GM21515 (cell line): ENCODE results near the gene RHOBTB1.
"Not testable (repeated sequence)": the region's sequence is repeated elsewhere in the genome, so short reads cannot be mapped to it uniquely, and the experiment has no call there.

Experiments
- ATAC-seq: cut with Tn5 transposase; IDR thresholded peaks from one replicate; pipeline ENCODE4 v1.9.1; 2021; ENCODE audit not compliant: unreplicated experiment

The RHOBTB1 gene

GRCh38 chr10:60871215-60871614 lies 72.8 kb downstream of the RHOBTB1 start:
- ATAC-seq: no peak

- ATAC-seq: no peak
Measured at GRCh38 chr10:60870803-60871202, 73.2 kb downstream of the RHOBTB1 start.

- no peak for ATAC-seq
Measured at GRCh38 chr10:60870416-60870728, 73.6 kb downstream of the RHOBTB1 start.

DNA sequence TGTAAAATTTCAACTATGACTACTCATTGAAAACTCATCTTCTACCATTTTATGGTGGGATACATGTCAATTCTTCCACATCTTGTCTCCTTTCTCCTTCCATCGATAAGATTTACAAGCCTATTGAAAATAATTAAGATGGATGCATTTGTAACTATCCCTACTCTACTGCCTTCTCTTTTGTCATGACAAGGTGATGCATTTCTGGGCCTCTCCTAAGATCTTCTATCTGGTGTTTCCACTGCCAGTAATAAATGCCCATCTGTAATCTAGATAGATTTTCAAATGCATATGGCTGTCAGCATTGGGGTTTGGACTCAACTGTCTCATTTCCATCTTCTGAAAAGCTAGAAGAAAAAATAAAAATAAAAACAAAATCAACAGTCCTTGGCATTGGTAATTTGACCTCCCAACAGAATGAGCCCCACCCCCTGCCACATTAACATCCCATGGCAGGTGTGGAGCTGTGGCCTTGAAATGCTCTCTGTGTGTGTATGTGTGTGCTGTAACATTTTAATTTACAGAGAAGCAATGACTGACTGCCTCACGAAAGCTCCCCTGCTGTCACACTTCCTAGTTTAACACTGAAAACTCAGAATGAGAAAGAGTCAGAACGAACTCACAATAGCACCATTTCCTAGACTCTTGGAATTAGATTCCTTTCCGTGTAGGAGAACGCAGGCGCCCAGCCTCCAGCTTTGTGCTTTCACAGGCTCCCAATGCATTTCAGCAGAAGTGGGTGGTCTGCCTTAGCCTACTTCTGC lies 74.2 kb downstream of the RHOBTB1 start:
- ATAC-seq: no peak

DNA sequence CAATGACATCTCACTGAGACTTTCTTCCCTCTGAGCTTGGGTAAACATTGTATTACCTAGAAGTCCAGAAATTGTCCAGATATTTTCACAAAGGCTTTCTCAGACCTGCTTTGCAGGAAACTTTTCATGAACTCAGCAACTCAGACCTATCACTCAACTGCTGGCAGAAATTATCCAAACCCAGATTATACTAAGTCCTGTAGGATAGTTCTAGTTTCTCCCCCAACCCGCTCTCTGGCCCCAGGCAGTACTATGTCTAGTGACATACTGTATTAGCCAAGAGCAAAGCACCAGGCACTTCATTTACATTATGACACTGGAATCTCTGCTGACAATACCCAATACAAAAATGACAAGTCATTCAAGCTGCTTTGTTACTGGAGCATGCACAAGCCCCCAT lies 75.0 kb downstream of the RHOBTB1 start:
- no peak for ATAC-seq

- no peak for ATAC-seq
Measured at GRCh38 chr10:60865198-60865783, 78.7 kb downstream of the RHOBTB1 start.

- no peak for ATAC-seq
Measured at GRCh38 chr10:60863796-60864195, 80.2 kb downstream of the RHOBTB1 start.

DNA sequence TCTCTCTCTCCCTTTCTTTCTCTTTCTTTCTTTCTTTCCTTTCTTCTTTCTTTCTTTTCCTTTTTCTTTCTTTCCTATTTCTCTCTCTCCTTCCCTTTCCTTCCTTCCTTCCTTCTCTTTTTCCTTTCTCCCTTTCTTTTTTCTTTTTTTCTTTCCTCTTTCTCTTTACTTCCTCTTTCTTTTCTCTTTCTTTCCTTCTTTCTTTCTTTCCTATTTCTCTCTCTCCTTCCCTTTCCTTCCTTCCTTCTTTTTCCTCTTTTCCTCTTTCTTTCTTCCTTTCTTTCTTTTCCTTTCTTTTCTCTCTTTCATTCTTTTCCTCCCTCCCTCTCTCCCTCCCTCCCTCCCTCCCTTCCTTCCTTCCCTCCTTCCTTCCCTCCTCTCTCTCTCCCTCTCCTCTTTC lies 81.5 kb downstream of the RHOBTB1 start:
- ATAC-seq: no peak

- no peak for ATAC-seq
Measured at GRCh38 chr10:60856405-60856804, 87.6 kb downstream of the RHOBTB1 start.

- no peak for ATAC-seq
Measured at GRCh38 chr10:60853637-60854036, 90.3 kb downstream of the RHOBTB1 start.

GRCh38 chr10:60853107-60853506 lies 90.9 kb downstream of the RHOBTB1 start:
- ATAC-seq: no peak

DNA sequence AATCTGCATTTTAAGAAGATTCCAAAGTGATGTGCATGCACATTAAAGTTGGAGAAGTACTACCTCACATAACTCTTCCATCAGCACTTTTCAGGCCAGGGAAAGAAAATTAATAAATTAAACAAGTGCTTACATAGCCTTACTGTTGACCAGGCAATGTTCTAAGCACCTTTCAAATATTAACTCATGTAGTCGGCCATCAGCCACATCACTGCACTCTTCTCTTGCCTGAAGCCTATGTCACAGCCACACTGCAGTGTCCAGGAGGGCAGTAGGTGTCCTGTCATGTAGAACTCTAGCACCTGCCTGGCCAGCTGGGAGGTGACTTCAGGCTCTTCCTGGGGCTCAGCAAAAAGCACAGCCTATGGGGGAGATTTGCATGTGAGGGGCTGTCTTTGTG lies 94.2 kb downstream of the RHOBTB1 start:
- ATAC-seq: no peak

GRCh38 chr10:60849217-60849616 lies 94.8 kb downstream of the RHOBTB1 start:
- ATAC-seq: no peak

DNA sequence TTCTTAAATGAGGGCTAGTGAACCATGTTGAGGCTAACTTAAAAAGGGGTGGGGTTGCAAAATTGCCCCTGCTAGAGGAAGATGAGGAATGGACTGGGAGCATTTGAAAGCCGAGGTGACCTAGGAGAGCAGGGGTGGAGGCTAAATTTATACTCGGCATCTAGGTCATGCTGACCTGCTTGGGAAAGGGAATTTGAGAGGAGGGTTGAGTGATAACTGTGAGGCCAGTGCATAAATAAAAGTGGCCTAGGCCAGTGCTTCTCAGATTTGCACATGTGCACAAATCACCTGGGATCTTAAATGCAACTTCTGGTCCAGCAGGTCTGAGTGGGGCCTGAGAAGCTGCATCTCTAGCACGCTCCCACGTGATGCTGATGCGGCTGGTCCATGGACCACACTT lies 95.3 kb downstream of the RHOBTB1 start:
- no peak for ATAC-seq

GRCh38 chr10:60848126-60848525 lies 95.9 kb downstream of the RHOBTB1 start:
- no peak for ATAC-seq

DNA sequence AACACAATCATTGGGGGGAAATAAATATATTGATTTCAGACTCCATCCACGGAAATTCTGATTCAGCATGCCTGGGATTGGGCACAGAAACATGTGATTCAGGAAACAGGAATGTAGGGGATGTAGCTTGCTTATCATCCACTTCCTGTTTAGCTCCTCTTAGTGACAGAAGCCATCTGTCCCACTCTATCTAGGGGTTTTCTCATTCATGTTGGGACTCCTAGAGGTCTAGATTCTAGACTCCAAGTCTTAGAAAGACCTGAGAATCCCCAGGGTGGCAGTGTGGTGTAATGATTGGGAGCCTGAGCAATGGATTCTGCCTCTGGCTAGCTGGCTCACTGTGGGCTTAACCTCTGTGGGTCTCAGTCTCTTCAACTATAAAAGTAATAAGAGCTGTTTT lies 97.8 kb downstream of the RHOBTB1 start:
- ATAC-seq: no peak

DNA sequence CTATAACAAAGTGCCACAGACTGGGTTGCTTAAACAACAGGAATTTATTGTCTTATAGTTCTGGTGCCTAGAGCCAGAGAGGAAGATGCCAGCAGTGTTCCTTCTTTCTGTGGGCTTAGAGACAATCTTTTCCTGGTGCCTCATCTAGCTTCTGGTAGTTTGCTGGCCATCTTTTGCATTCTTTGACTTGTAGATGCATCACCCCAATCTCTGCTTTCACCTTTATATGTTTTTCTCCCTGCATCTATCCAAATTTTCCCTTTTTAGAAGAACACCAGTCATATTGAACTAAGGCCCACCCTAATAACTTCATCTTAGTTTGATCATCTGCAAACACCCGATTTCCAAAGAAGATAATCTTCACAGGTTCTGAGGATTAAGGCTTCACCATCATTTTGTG lies 98.9 kb downstream of the RHOBTB1 start:
- no peak for ATAC-seq

DNA sequence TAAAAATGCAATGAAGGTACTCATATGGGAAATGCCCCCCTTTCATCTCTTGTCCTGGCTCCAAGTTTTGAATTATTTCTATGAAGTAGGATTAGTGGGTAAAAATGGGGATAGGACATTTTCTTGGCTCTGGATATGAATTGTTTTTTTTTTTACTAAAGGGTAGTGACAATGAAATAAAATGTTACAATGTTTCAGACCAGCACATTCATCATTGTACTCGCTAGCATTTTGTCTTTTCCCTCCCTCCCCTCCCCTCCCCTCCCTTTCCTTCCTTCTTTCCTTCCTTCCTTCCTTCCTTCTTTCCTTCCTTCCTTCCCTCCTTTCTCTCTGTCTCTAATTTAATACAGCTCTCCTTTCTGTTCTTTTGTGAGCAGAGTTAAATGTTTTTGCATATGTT lies 101.3 kb downstream of the RHOBTB1 start:
- ATAC-seq: no peak

DNA sequence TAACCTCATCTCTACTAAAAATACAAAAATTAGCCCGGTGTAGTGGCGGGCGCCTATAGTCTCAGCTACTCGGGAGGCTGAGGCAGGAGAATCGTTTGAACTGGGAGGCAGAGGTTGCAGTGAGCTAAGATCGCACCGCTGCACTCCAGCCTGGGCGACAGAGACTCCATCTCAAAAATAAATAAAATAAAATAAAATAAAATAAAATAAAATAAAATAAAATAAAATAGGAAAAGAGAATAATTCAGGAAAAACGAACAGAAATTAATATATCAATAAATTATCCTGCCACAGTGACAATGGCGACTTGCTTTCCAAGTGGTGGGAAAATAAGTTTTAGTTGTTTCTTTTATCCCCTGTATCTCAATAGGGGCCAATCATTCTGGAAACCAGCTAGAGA lies 102.8 kb downstream of the RHOBTB1 start:
- not testable (repeated sequence) for ATAC-seq

- ATAC-seq: no peak
Measured at GRCh38 chr10:60835049-60835448, 108.9 kb downstream of the RHOBTB1 start.

GRCh38 chr10:60834401-60834800 lies 109.6 kb downstream of the RHOBTB1 start:
- ATAC-seq: no peak

DNA sequence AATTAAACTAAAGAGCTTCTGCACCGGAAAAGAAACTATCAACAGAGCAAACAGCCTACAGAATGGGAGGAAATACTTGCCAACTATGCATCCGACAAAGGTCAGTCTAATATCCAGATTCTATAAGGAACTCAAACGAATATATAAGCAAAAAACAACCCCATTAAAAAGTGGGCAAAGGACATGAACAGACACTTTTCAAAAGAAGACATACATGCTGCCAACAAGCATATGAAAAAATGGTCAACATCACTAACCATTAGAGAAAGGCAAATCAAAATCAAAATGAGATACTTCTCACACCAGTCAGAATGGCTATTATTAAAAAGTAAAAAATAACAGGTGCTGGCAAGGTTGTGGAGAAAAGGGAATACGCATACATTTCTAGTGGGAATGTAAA lies 111.8 kb downstream of the RHOBTB1 start:
- not testable (repeated sequence) for ATAC-seq

DNA sequence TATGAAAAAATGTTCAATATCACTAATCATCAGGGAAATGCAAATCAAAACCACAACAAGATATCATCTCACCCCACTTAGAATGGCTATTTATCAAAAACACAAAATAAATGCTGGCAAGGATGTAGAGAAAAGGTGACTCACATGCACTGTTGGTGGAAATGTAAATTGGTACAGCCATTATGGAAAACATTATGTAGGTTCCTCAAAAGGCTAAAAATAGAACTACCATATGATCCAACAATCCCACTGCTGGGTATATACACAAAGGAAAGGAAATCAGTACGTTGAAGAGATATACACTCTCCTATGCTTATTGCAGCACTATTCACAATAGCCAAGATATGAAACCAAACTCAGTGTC lies 115.5 kb downstream of the RHOBTB1 start:
- no peak for ATAC-seq
